Stimulated activated naive CD8-positive, alpha-beta T cell treated with anti-CD3 and anti-CD28 coated beads, Interleukin-15, Interleukin-2, amounts not matched to agents 100 U/mL and 50 U/mL, for 24 hours (primary cell): ENCODE measurements around the gene LZTFL1.

Source experiments
- ATAC-seq: fragments of 150-1000 bp; cut with Tn5 transposase; one replicate; pipeline ENCODE4 v1.10.0; 2021
- DNase-seq: peaks from one replicate; pipeline ENCODE4 v3.0.0; 2021

LZTFL1 gene

DNA sequence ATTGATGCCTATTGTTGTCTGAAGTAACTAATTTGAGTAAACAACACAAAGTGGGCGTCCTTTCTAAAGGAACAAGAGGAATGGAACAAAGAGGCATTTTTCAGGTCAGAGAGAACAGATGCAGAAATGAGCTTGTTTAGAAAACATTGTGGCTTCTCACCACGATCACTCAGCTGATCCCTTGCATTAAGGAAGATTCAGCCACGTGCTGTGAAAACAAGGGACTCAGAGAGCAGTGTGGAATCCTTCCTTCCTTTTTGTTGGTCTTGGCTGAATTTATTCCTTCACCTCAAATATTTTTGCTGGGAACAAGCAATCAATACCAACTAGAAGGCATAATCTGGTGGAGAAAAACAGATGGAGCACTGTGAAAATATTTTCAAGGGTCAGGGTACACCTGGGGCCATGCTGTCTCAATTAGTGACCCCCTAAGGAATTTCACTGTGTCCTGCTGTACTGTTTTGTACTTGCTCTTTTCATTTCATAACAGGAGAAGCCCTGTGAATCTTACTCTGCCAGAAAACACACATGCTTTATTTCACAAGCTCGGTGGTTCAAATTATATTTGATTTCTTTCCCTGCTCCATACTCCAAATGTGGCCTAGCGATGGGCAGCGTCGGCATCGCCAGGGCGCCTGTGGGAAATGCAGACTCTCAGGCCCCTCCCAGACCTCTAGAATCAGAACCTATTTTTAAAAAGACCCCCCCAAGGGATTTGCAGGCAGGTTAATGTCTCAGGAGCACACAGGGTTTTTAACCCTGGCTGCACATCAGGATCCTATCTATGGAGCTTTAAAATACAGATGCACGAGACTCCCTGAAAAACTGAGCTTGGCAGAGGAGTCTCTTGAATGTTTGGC lies 34.0 kb downstream of the LZTFL1 start:
- ATAC-seq, result no peak
- no peak for DNase-seq

DNA sequence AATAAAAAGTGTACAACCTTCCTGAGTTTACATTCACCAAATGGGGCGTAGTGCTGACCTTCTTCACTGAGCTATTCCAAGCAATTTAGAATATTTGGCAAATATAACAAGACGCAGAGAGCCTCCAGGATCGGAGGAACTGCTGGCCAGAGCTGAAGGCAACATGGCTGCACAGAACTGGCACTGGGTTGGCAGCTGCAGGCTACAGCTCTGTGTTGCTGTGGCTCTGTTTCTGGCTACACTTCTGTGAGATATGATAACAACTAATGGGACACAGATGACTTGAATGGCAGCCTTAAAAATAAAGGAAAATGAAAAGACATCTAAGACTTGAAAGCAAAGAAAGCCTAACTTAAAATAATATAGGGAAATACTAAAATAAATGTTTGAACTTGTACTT lies 34.8 kb downstream of the LZTFL1 start:
- DNase-seq (no peak), ATAC-seq (no peak)

DNA sequence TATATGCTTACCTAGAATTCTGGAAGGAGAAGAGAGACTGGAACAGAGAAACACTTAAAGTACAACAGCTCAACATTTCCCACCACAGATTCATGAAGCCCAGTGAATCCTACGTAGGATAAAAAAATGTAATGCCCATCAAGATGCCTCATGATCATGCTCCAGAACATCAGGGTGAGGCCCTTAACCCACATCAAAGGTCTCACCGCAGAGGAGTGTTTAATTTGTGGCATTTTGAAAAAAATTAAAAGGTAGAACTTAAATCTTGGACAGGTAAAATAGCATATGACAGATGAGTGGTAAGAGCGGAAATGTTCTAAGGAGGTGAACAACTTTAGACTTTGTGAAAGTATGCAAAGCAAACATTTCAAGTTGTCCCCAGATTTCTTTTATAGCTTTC lies 35.8 kb downstream of the LZTFL1 start:
- no peak for ATAC-seq
- DNase-seq, result no peak

GRCh38 chr3:45803252-45803935 lies 38.5 kb downstream of the LZTFL1 start:
- no peak for DNase-seq

GRCh38 chr3:45802146-45802545 lies 39.8 kb downstream of the LZTFL1 start:
- ATAC-seq (no peak), DNase-seq (no peak)

More at GRCh38 chr3:45803252-45803935, 38.5 kb downstream of the LZTFL1 start:
- ATAC-seq, result no peak

- no peak for ATAC-seq
Observed at GRCh38 chr3:45800611-45801010, 41.3 kb downstream of the LZTFL1 start.

GRCh38 chr3:45799586-45799985 lies 42.3 kb downstream of the LZTFL1 start:
- ATAC-seq (no peak), DNase-seq (no peak)

More at GRCh38 chr3:45800611-45801010, 41.3 kb downstream of the LZTFL1 start:
- DNase-seq, result no peak

DNA sequence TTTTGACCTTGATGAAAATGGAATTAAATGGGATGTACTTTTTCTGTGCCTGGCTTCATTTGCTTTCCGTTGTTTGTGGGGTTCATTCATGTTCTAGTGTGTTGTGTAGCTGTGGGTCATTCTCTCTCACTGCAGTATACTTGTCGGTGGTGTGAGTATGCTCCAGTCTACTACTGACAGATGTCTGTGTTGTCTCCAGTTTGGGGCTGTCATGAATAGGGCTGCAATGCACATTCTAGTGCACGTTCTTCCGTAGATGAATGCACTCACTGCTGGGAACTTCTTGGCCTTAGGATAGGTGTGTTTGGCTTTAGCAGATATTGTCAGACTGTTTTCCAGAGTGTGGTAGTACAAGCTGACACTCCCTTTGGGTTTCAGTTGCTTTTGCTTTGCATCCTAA lies 43.9 kb downstream of the LZTFL1 start:
- DNase-seq (no peak), ATAC-seq (no peak)

DNA sequence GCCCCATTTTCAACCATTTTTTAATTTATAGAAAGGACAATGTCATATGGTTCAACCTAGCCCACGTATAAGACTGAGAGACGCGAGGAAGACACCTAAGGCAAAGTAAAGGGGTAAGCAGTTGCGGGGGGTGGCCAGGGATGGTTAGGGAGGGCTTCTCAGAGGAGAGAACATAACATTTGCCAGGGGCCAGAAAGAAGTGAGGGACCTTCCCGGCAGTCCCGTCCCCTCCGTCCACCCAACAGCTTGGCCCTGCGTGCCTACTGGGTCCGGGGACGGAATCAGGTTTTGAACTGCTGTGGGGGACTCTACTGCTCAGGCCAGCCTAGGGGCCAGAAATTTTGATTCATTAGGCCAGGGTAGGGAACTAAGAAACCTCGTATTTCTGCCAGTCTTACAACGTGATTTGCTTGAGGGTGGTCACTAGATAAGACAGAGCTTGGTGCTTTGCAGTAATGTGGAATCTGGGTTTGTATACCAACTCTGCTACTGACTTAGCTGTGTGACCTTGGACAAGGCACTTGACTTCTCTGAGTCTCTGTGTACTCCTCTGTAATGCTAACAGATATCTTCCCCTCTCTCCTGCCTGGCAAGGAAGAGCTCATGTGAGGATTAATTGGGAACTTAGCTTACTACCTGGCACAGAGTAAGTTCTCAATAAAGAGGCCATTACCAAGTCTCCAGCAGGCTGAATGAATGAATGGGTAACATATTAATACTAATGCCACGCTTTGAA lies 44.8 kb downstream of the LZTFL1 start:
- no peak for DNase-seq

DNA sequence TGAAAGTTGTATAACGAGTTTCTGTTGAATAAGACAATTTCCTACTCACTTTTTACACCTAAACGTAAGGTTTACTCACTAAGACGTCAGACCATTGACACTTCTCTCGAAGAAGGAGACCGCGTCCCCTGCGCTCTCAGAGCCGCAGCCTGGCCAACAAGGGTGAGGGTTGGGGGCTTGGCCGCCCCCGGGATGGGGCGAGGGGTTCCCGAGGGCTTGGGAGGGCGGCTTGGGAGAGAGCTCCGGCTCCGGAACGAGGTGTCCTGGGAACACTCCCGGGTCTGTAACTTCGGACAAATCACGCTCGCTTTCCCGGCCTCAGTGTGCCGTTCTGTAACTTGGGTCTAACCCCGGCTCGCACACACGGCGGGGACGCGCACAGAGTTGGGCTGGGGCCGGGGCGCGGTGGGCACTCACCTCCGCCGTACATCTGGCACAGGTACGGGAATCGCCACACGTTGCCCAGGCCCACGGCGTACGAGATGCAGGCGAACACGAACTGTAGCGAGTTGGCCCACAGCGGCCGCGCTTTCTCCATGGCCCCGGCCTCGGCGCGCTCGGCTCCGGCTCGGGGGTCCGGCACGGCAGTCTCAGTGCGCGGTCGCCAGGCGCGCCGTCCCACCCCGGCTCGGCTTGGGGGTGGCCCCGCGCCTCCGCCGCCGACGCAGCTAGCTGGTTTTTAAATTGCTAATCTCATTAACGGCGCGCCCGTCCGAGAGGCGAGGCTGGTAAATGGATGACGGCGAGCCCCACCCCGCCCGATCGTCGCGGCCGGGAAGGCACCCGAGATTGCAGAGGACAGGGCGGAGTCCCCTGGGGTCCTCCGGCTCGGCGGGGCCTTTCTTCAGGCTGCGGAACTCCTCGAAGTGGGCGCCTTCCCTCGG lies 45.8 kb downstream of the LZTFL1 start, which contains the start of gene SLC6A20:
SLC6A20 (minus strand) TSS at position 655 of the 884 bp plus-strand sequence; CDS start at position 538, 117 bp downstream.
- ATAC-seq, result peak; percentile 25
- peak; percentile 30 for DNase-seq

More for the DNA sequence above, 44.8 kb downstream of the LZTFL1 start:
- no peak for ATAC-seq

DNA sequence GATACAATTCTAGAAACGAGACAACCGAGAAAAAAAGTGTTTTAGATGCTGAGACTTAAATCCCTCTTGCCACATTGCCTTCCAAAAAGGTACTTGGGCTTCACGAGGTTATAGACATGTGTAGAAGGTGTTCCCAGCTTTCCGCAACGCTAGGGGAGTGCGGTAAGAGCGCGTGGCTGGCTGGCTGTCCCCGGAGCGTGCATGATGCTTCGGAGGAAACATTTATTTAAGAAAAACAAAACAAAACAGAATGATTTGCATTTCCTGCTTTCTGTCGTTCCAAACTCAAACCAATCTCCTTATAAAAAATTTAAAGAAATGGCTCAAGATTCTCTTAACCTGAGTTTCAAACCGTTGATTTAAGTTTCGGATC lies 46.4 kb downstream of the LZTFL1 start:
- DNase-seq, result no peak
- ATAC-seq, result no peak

DNA sequence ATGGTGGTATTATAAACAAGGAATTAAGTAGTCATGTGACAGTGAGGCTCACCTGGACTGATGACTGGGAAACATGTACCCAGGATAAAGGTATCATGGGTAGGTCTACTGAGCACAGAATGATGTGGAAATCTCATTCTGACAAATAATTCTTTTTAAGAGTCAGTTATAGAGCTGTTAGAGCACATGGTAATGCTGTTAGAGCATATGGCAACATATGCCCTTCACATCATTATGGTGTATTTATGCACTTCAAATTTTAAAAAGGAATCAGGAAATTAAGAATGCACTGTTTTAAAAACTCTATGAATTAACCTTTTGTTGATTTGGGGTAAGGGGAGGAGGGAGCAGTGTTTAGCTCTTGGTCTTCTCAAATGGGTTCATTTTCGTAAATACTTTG lies 47.3 kb downstream of the LZTFL1 start:
- ATAC-seq (no peak), DNase-seq (no peak)

- ATAC-seq, result no peak
- DNase-seq, result no peak
Observed at GRCh38 chr3:45794177-45794560, 47.8 kb downstream of the LZTFL1 start.

DNA sequence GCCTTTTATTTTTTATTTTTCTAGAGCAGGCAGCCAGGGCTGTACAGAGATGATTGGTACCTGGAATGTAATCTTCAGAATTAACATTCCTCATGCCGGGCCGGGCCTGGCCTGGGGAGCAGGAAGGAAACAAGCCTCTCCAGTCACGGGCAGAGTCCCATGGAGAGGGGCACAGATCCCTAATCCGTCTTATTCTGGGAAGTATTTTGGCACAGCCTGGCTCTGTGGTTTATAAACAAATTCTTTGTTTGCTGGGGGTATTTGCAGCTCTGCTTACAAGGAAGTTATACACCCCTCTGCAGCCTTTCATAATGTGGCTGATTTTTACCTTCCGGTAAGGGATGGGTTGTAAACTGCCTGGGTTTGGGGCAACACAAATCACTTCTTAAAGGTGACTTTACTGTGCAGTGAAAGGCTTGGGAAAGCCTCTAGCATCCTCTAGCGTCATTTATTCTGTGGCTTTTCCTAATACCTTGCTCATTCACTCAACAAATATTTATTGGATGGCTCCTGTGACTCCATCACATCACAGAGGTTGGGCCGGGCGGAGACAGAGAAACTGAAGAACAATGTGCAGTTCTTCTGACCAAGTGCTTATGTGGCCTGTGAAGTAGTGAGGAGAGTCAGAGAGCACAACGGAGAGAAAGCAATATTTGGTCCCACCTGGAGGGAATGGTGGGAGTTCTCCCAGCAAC lies 48.3 kb downstream of the LZTFL1 start:
- no peak for ATAC-seq
- no peak for DNase-seq

GRCh38 chr3:45792516-45793172 lies 49.3 kb downstream of the LZTFL1 start:
- no peak for DNase-seq
- ATAC-seq, result no peak

DNA sequence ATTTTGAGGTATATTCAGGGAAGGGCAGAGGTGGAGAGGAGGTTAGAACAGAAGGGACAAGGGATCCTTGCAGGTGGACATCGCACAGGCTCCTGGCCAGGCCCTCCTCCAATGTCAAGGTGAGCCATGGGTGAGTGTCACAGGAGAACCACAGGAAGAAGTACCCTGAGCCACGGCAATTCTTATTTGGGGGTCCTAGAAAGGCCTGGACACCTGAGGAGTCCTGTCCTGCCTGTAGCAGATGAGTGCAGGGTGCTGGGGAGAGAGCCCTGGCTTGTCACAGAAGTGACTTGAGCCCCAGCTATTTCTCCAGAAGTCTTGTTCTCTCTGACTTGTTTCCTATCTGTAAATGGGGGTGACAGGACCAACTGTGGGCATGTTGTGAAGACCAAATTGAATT lies 49.9 kb downstream of the LZTFL1 start:
- ATAC-seq (no peak), DNase-seq (no peak)

DNA sequence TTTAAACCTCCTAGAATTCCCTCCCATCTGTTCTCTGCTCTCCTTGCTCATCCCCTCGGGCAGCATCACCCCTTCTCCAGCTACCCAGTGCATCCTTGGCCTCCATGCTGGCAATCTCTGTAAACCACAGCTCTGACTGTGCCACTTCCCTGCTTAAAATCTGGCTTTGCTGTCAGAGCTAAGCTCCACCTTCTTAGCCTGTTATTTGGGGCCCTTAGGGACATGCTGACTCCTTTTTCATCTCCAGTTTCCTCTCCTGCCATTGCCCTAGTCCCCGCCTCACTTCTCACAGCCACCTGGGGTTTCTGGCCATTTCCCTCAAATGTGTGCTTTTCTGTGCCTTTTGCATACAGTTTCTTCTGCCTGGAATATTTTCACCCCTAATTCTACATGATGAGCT lies 51.3 kb downstream of the LZTFL1 start:
- no peak for ATAC-seq
- no peak for DNase-seq

DNA sequence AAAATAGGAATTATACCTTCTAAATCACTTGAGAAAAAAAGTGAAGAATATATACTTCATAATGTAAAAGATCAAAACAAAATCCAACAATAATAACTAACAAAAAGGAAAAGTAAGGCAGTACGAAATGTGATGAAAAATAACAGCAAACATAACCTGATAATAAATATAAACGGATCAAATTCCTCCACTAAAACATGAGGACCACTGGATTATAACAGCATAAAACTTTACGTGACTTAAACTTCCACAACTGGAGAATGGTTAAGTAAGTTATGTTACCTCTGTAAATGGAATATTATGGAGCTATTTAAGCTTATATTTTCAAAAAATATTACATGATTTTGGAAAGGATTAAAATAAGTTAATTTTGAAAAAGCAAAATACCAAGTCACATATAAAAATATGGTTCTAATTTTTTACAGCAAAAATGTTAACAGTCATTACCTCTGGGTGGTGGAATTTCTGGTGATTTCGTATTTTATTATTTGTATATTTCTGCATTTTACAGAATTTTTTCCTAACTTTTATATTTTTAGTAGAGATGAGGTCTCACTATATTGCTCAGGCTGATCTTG lies 52.6 kb downstream of the LZTFL1 start:
- ATAC-seq, result no peak

GRCh38 chr3:45787551-45787950 lies 54.4 kb downstream of the LZTFL1 start:
- no peak for DNase-seq
- ATAC-seq, result no peak

More for the DNA sequence above, 52.6 kb downstream of the LZTFL1 start:
- DNase-seq, result no peak
